OCI-LY7 (cell line): ENCODE data around the gene CABCOCO1.

Experiments
- EZH2phosphoT487 ChIP-seq: fragments of 200-600 bp; sonication (generic); IDR thresholded peaks from 2 replicates; pipeline ENCODE4 v1.6.1; 2018; ENCODE audit warnings: low read depth, borderline replicate concordance, mild to moderate bottlenecking, mixed run types, antibody characterized with exemption, low read length, moderate library complexity, mixed read lengths
- TF ChIP-seq, protein P1 (sequence below): fragments of 200-600 bp; sonication (generic); conservative IDR thresholded peaks from 2 replicates; pipeline ENCODE4 v1.5.1; 2014; ENCODE audit warnings: mild to moderate bottlenecking, antibody characterized with exemption, low read length, moderate library complexity, mixed read lengths

- TF ChIP-seq, protein P1, sequence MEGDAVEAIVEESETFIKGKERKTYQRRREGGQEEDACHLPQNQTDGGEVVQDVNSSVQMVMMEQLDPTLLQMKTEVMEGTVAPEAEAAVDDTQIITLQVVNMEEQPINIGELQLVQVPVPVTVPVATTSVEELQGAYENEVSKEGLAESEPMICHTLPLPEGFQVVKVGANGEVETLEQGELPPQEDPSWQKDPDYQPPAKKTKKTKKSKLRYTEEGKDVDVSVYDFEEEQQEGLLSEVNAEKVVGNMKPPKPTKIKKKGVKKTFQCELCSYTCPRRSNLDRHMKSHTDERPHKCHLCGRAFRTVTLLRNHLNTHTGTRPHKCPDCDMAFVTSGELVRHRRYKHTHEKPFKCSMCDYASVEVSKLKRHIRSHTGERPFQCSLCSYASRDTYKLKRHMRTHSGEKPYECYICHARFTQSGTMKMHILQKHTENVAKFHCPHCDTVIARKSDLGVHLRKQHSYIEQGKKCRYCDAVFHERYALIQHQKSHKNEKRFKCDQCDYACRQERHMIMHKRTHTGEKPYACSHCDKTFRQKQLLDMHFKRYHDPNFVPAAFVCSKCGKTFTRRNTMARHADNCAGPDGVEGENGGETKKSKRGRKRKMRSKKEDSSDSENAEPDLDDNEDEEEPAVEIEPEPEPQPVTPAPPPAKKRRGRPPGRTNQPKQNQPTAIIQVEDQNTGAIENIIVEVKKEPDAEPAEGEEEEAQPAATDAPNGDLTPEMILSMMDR, result no peak
- no peak for TF ChIP-seq EZH2phosphoT487
These were observed 70.0 kb downstream of the CABCOCO1 start for GRCh38 chr10:61732629-61733278.
